Measurements from ENCODE around the gene MTG2.

GRCh38 chr20:62233684-62234083 lies 50.9 kb downstream of the MTG2 start:
- TF ChIP-seq, protein P1, sequence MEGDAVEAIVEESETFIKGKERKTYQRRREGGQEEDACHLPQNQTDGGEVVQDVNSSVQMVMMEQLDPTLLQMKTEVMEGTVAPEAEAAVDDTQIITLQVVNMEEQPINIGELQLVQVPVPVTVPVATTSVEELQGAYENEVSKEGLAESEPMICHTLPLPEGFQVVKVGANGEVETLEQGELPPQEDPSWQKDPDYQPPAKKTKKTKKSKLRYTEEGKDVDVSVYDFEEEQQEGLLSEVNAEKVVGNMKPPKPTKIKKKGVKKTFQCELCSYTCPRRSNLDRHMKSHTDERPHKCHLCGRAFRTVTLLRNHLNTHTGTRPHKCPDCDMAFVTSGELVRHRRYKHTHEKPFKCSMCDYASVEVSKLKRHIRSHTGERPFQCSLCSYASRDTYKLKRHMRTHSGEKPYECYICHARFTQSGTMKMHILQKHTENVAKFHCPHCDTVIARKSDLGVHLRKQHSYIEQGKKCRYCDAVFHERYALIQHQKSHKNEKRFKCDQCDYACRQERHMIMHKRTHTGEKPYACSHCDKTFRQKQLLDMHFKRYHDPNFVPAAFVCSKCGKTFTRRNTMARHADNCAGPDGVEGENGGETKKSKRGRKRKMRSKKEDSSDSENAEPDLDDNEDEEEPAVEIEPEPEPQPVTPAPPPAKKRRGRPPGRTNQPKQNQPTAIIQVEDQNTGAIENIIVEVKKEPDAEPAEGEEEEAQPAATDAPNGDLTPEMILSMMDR (tag by site-specific recombination; IDR thresholded peaks at IDR 0.05), result no peak
- TF ChIP-seq ZBTB11 (tag by site-specific recombination; conservative IDR thresholded peaks at IDR 0.05; ENCODE audit: low read depth) (no peak), ZNF792 (tag by site-specific recombination; IDR thresholded peaks at IDR 0.05) (no peak), ZNF398 (tag by site-specific recombination; IDR thresholded peaks at IDR 0.05) (no peak), ZNF175 (tag by site-specific recombination; IDR thresholded peaks at IDR 0.05) (no peak), ZNF777 (tag by site-specific recombination; IDR thresholded peaks at IDR 0.05; ENCODE audit: borderline replicate concordance) (no peak), SETDB1 (IDR thresholded peaks at IDR 0.05; ENCODE audit: insufficient read length, low read length) (peak; percentile 51), ZNF473 (tag by site-specific recombination; IDR thresholded peaks at IDR 0.05) (no peak), ZNF521 (tag by site-specific recombination; IDR thresholded peaks at IDR 0.05) (no peak), SP2 (tag by site-specific recombination; IDR thresholded peaks at IDR 0.05) (no peak), GLIS2 (tag by site-specific recombination; IDR thresholded peaks at IDR 0.05) (no peak), ZNF518A (tag by site-specific recombination; conservative IDR thresholded peaks at IDR 0.05; ENCODE audit: low read depth) (no peak), YY1 (tag by site-specific recombination; IDR thresholded peaks at IDR 0.05) (no peak), ZNF266 (tag by site-specific recombination; IDR thresholded peaks at IDR 0.05; ENCODE audit: low read depth) (no peak)
